DND-41 (cell line): ENCODE data around the gene NFATC3.
"Not testable (repeated sequence)": the region's sequence is repeated elsewhere in the genome, so short reads cannot be mapped to it uniquely, and the experiment has no call there.

ENCODE experiments used
- ATAC-seq: fragments of 200-7000 bp; cut with Tn5 transposase; 3 replicates; pipeline ENCODE4 v1.9.1; 2021; ENCODE audit warnings: low read depth; ENCODE audit not compliant: insufficient read depth
- DNase-seq: peaks from one replicate; pipeline ENCODE4 v3.0.0-alpha.2; 2020
- H2AFZ ChIP-seq: 2 replicates; pipeline ENCODE4 v1.6.0; 2012; ENCODE audit warnings: low read depth, low read length
- H3K27ac ChIP-seq: 2 replicates; pipeline ENCODE4 v1.5.1; 2012; ENCODE audit warnings: low read length, inconsistent platforms
- H3K27me3 ChIP-seq: fragments of 200-600 bp; sonication (generic); 2 replicates; pipeline ENCODE4 v1.6.0; 2012; ENCODE audit warnings: low read length, mild to moderate bottlenecking, inconsistent platforms; ENCODE audit not compliant: insufficient read depth, poor library complexity
- H3K36me3 ChIP-seq: 2 replicates; pipeline ENCODE4 v1.5.1; 2012; ENCODE audit warnings: low read length, inconsistent platforms; ENCODE audit not compliant: insufficient read depth
- H3K4me1 ChIP-seq: 2 replicates; pipeline ENCODE4 v1.5.1; 2012; ENCODE audit warnings: mild to moderate bottlenecking, low read length; ENCODE audit not compliant: insufficient read depth
- H3K4me2 ChIP-seq: 2 replicates; pipeline ENCODE4 v1.6.0; 2012; ENCODE audit warnings: mild to moderate bottlenecking, moderate library complexity, low read length, inconsistent platforms; ENCODE audit not compliant: insufficient read depth
- H3K4me3 ChIP-seq, 2 experiments: fragments of 200-600 bp in 1 of 2; shearing (Covaris generic) in 1 of 2; 2 replicates each; pipeline ENCODE4 v1.5.1; 2012 to 2016; ENCODE audit warnings: inconsistent platforms in 2 of 2, low read length in 2 of 2, mild to moderate bottlenecking in 2 of 2, low read depth in 1 of 2, moderate library complexity in 1 of 2
- H3K79me2 ChIP-seq: 2 replicates; pipeline ENCODE4 v1.6.0; 2012; ENCODE audit warnings: low read length, inconsistent platforms; ENCODE audit not compliant: insufficient read depth
- H3K9ac ChIP-seq: 2 replicates; pipeline ENCODE4 v1.6.0; 2012; ENCODE audit warnings: low read depth, mild to moderate bottlenecking, inconsistent platforms, low read length, moderate library complexity
- H3K9me3 ChIP-seq: 2 replicates; pipeline ENCODE4 v1.5.1; 2012; ENCODE audit warnings: low read length, moderate library complexity, mild to moderate bottlenecking, inconsistent platforms; ENCODE audit not compliant: insufficient read depth, severe bottlenecking
- H4K20me1 ChIP-seq: 2 replicates; pipeline ENCODE4 v1.6.0; 2012; ENCODE audit warnings: low read length; ENCODE audit not compliant: insufficient read depth
- CTCF ChIP-seq: IDR thresholded peaks from 2 replicates; pipeline ENCODE4 v1.5.1; 2012; ENCODE audit warnings: borderline replicate concordance, low read length, moderate library complexity, mild to moderate bottlenecking; ENCODE audit not compliant: poor library complexity, severe bottlenecking; ENCODE audit errors: extremely low read depth
- EZH2 ChIP-seq: IDR thresholded peaks from 3 replicates; pipeline ENCODE4 v1.6.1; 2012; ENCODE audit warnings: borderline replicate concordance, low read depth, mild to moderate bottlenecking, moderate library complexity, low read length, inconsistent platforms; ENCODE audit not compliant: severe bottlenecking

Gene NFATC3

GRCh38 chr16:68091380-68092261 is 6.5 kb downstream of the NFATC3 start:
- Histone ChIP-seq H4K20me1 (peaks cover 79% of the 10 kb centered on the region), H3K27me3 (no peaks in the 10 kb centered on the region), H3K4me2 (peak overlapping the region; percentile 19; the same call in 1 of the 2 replicates), H3K9me3 (no peaks in the 10 kb centered on the region), H3K36me3 (no peaks in the 10 kb centered on the region), H3K27ac (peak overlapping the region; percentile 35; the same call in 1 of the 2 replicates), H3K79me2 (peaks cover 98% of the 10 kb centered on the region), H3K9ac (no peak overlapping the region), H3K4me3 (no peak overlapping the region), H2AFZ (no peak overlapping the region), H3K4me1 (peaks cover 53% of the 10 kb centered on the region)
- no peak for DNase-seq
- TF ChIP-seq EZH2 (no peak), CTCF (no peak)
- no peak for ATAC-seq

- peaks cover 98% of the 10 kb centered on the region for H3K79me2 ChIP-seq
- H3K4me2 ChIP-seq, H3K27me3 ChIP-seq, H3K36me3 ChIP-seq, H3K9me3 ChIP-seq, H3K9ac ChIP-seq, ATAC-seq, DNase-seq, H3K27ac ChIP-seq, H2AFZ ChIP-seq, H3K4me3 ChIP-seq: not testable (repeated sequence)
- peaks cover 47% of the 10 kb centered on the region for H3K4me1 ChIP-seq
- peaks cover 81% of the 10 kb centered on the region for H4K20me1 ChIP-seq
Measured at GRCh38 chr16:68092275-68092674, 7.1 kb downstream of the NFATC3 start.

GRCh38 chr16:68093816-68094613 is 8.8 kb downstream of the NFATC3 start:
- peak; percentile 64; the same call in 1 of the 3 replicates for ATAC-seq
- Histone ChIP-seq H3K79me2 (peaks cover 99% of the 10 kb centered on the region), H3K4me3 (no peak overlapping the region), H3K4me2 (no peak overlapping the region), H3K36me3 (no peaks in the 10 kb centered on the region), H3K27ac (no peak overlapping the region), H4K20me1 (peaks cover 75% of the 10 kb centered on the region), H2AFZ (no peak overlapping the region), H3K9me3 (no peaks in the 10 kb centered on the region), H3K9ac (no peak overlapping the region), H3K27me3 (no peaks in the 10 kb centered on the region), H3K4me1 (peaks cover 32% of the 10 kb centered on the region)
- TF ChIP-seq EZH2 (no peak), CTCF (peak; percentile 62)
- no peak for DNase-seq

GRCh38 chr16:68094614-68094934 is 9.4 kb downstream of the NFATC3 start:
- H3K36me3 ChIP-seq = no peaks in the 10 kb centered on the region
- TF ChIP-seq CTCF = no peak
- no peak for TF ChIP-seq EZH2
- H3K27ac ChIP-seq = no peak overlapping the region
- H4K20me1 ChIP-seq = peaks cover 71% of the 10 kb centered on the region
- no peaks in the 10 kb centered on the region for H3K27me3 ChIP-seq
- peaks cover 26% of the 10 kb centered on the region for H3K4me1 ChIP-seq
- DNase-seq (no peak), ATAC-seq (no peak)
- no peak overlapping the region for H3K9ac ChIP-seq
- peaks cover 99% of the 10 kb centered on the region for H3K79me2 ChIP-seq
- H2AFZ ChIP-seq = no peak overlapping the region
- H3K9me3 ChIP-seq = no peaks in the 10 kb centered on the region
- H3K4me2 ChIP-seq = no peak overlapping the region
- H3K4me3 ChIP-seq = no peak overlapping the region
